Measurements from ENCODE around the gene CYTH1.
A peak's percentile ranks its signal among the peaks of the same experiment; 100 is the strongest.

CYTH1 gene

DNA sequence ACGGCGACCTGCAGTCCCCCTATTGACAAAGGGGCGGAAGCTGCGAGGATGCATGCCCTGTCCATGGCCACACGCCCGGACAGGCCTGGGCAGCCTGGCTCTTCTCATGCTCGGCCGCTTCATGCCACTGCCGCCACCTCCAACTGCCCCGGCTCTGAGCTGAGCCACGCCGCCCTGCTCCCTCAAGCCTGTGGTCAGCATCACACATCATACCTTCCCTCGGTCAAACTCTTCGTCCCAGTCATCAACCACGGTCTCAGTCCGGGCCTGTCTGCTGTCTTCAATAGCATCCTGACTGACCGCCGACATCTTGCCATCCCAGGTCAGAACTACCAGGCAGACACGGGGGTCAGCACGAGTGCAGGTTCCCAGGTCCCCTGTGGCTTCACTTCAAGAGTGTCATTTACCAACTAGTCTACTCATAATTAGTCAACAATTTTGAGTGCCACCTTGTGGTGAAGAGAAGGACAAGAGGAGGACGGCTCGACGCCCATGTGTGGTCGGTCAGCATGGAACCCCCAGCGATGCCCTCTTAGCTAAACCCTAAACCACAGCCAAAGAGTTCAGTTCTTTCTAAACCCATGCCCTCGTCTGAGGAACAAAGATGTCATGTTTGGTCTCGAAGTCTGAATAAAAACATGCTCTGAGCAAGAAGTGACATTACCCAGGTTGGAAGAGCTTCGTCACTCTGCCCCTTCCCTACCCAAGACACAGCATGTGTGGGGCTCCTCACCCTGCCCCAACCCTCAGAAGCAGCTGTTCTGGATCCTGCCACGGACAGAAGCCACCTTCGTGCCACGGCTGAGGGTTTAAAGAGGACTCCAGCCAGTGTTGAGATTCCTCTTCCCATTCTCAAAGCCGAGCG, 16.9 kb upstream of the CYTH1 start:
- peak; percentile 51 for TF ChIP-seq CTCF (IDR thresholded peaks at IDR 0.05; ENCODE audit: insufficient read depth, low read length, poor library complexity, severe bottlenecking)
- DNase-seq (ENCODE audit: extremely low read depth, insufficient read length), result no peak
- Histone ChIP-seq H3K4me3 (replicated peaks; ENCODE audit: low read depth, low read length) (no peak overlapping the region), H3K36me3 (ENCODE audit: control insufficient read depth, insufficient read depth, low read length) (peaks cover 58% of the 10 kb centered on the region), H3K27me3 (replicated peaks; ENCODE audit: control insufficient read depth, insufficient read depth, low read length) (no peaks in the 10 kb centered on the region)

DNA sequence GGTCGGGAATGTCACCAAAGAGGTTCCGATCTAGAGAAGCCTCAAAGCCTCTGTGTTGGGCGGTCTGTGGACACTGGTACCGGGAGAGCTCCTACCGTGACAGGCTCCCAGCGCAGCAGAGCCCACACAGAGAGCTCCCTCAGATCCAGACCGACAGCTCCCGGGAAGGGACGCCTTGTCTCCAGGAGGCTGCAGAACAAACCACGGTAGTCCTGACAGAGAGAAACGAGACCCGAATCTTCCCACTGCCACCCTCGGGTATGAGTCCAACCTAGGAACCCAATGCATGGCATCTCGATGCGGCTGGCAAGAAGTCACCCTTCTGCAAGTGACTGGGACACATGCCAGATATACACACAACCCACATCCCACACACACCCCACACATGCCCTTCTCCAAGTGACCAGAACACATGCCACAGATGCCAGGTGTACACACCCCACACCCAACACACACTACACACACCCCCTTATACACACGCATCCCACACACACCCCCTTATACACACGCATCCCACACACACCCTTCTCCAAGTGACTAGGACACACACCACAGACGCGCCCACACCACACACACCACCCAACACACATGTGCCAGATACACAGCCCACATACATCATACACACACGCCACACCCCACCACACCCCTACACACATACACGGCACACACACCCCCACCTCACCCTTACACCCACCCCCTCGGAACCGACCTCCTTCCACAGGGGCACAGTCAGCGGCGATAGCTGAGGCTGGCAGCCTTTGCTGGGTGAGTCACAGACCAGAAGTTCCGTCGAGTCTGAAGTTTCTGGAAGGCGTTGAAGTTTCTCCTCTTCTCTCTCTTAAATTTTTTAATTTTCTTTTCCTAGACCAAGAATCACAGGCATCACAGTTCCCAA, 15.9 kb upstream of the CYTH1 start:
- TF ChIP-seq CTCF (IDR thresholded peaks at IDR 0.05; ENCODE audit: insufficient read depth, low read length, poor library complexity, severe bottlenecking), result no peak
- Histone ChIP-seq H3K27me3 (replicated peaks; ENCODE audit: control insufficient read depth, insufficient read depth, low read length) (no peaks in the 10 kb centered on the region), H3K4me3 (replicated peaks; ENCODE audit: low read depth, low read length) (no peak overlapping the region), H3K36me3 (ENCODE audit: control insufficient read depth, insufficient read depth, low read length) (peaks cover 56% of the 10 kb centered on the region)
- no peak for DNase-seq (ENCODE audit: extremely low read depth, insufficient read length)

DNA sequence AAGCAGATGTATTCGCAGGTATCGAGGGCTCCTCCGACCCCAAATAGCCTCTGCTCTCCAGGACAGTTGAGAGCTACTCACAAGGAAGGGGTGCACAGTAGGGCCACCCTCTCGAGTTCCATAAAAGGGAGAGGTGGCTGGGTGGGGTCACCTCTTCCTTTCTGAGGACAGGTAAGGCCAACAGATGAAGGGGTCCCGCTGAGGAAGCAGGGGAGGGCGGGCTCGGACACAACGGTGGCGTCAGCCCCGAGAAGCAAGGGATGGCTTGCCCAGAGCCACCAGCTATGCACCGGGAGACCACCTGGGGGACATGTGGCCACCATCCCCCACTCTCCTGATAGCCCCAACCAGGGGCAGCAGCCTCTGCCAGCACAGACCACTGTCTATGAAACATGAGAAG, 15.1 kb upstream of the CYTH1 start:
- no peak for DNase-seq (ENCODE audit: extremely low read depth, insufficient read length)
- no peak for TF ChIP-seq CTCF (IDR thresholded peaks at IDR 0.05; ENCODE audit: insufficient read depth, low read length, poor library complexity, severe bottlenecking)
- Histone ChIP-seq H3K36me3 (ENCODE audit: control insufficient read depth, insufficient read depth, low read length) (peaks cover 51% of the 10 kb centered on the region), H3K4me3 (replicated peaks; ENCODE audit: low read depth, low read length) (no peak overlapping the region), H3K27me3 (replicated peaks; ENCODE audit: control insufficient read depth, insufficient read depth, low read length) (no peaks in the 10 kb centered on the region)

GRCh38 chr17:78796517-78796900, 14.4 kb upstream of the CYTH1 start:
- Histone ChIP-seq H3K4me3 (replicated peaks; ENCODE audit: low read depth, low read length) (no peak overlapping the region), H3K27me3 (replicated peaks; ENCODE audit: control insufficient read depth, insufficient read depth, low read length) (no peaks in the 10 kb centered on the region), H3K36me3 (ENCODE audit: control insufficient read depth, insufficient read depth, low read length) (peaks cover 49% of the 10 kb centered on the region)
- TF ChIP-seq CTCF (IDR thresholded peaks at IDR 0.05; ENCODE audit: insufficient read depth, low read length, poor library complexity, severe bottlenecking), result no peak
- DNase-seq (ENCODE audit: extremely low read depth, insufficient read length), result no peak

- peaks cover 48% of the 10 kb centered on the region for H3K36me3 ChIP-seq (ENCODE audit: control insufficient read depth, insufficient read depth, low read length)
- H3K27me3 ChIP-seq (replicated peaks; ENCODE audit: control insufficient read depth, insufficient read depth, low read length), result no peaks in the 10 kb centered on the region
- H3K4me3 ChIP-seq (replicated peaks; ENCODE audit: low read depth, low read length), result no peak overlapping the region
- no peak for DNase-seq (ENCODE audit: extremely low read depth, insufficient read length)
- no peak for TF ChIP-seq CTCF (IDR thresholded peaks at IDR 0.05; ENCODE audit: insufficient read depth, low read length, poor library complexity, severe bottlenecking)
Measured at GRCh38 chr17:78795861-78796516, 13.9 kb upstream of the CYTH1 start.
